ENCODE data around the gene TSC1.
"Not testable (repeated sequence)": the region's sequence is repeated elsewhere in the genome, so short reads cannot be mapped to it uniquely, and the experiment has no call there.

TSC1 gene

DNA sequence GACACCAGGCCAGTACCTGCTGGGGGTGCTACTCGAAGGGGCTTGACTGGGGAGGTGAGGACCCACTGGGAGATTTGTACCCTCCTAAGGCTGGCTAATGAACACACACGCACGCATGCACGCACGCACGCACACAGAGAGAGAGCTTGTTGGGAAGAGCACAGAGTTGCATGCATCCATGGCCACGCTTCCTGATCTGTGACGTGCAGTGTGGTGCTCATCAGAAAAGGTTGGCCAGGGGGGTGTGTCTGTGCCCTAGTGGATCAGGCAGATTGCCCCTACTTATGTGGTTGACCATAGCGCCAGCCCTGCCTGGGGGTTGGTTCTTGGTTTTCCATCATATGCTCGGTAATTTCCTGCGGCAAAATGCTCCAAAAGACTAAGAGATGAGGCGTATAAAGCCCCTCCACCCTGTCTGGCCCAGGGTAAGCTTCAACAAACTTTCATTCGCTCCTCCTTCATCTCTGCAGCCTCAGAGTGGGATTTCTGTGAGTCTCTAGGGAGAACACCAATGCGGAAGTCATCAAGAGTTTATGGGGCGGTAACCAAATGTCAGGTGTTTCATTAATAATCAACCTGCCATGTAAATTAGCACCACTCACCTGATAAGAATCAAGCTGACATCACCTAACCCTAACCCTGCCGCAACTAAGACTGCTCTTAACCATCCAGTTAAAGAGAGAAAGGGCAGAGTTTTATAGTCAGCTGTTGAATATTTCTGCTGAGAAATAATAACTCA is 26.1 kb upstream of the TSC1 start:
- H3K9ac ChIP-seq: no peak overlapping the region
- no peak overlapping the region for H3K27ac ChIP-seq
- no peaks in the 10 kb centered on the region for H3K27me3 ChIP-seq (ENCODE audit: control insufficient read depth, insufficient read depth, low read length)
- TF ChIP-seq, protein P1, sequence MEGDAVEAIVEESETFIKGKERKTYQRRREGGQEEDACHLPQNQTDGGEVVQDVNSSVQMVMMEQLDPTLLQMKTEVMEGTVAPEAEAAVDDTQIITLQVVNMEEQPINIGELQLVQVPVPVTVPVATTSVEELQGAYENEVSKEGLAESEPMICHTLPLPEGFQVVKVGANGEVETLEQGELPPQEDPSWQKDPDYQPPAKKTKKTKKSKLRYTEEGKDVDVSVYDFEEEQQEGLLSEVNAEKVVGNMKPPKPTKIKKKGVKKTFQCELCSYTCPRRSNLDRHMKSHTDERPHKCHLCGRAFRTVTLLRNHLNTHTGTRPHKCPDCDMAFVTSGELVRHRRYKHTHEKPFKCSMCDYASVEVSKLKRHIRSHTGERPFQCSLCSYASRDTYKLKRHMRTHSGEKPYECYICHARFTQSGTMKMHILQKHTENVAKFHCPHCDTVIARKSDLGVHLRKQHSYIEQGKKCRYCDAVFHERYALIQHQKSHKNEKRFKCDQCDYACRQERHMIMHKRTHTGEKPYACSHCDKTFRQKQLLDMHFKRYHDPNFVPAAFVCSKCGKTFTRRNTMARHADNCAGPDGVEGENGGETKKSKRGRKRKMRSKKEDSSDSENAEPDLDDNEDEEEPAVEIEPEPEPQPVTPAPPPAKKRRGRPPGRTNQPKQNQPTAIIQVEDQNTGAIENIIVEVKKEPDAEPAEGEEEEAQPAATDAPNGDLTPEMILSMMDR (IDR thresholded peaks at IDR 0.05): no peak
- H3K9me3 ChIP-seq (ENCODE audit: control insufficient read depth, low read length): no peaks in the 10 kb centered on the region
- no peak overlapping the region for H3K4me2 ChIP-seq (ENCODE audit: low read length)
- no peak overlapping the region for H2AFZ ChIP-seq
- H3K79me2 ChIP-seq: no peaks in the 10 kb centered on the region
- H3K36me3 ChIP-seq (ENCODE audit: control insufficient read depth, insufficient read depth, low read length): no peaks in the 10 kb centered on the region
- H3K4me3 ChIP-seq (ENCODE audit: low read depth, low read length): no peak overlapping the region
- no peaks in the 10 kb centered on the region for H3K4me1 ChIP-seq

DNA sequence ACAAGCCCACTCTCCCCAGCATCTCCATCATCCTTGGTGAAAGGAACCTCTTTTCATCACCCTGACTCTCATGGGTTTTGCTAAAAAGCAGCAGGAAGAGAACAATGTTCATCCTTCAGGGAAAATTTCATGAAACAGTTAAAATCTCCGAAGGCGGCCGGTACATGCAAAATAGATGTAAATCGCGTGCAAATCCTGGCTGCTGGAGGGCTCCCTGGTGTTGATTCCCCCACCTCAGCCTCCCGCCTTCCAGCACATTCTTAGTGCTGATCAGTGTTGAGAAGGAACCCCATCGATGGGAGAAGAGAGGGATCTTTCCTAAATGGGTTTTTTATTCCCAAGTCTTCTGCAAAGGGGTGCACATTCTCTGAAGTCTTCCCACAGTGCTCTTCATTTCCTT is 25.4 kb upstream of the TSC1 start:
- no peak overlapping the region for H3K4me2 ChIP-seq (ENCODE audit: low read length)
- no peak overlapping the region for H3K4me3 ChIP-seq (ENCODE audit: low read depth, low read length)
- H3K36me3 ChIP-seq (ENCODE audit: control insufficient read depth, insufficient read depth, low read length): no peaks in the 10 kb centered on the region
- TF ChIP-seq, protein P1 (IDR thresholded peaks at IDR 0.05): no peak
- no peak overlapping the region for H3K9ac ChIP-seq
- no peak overlapping the region for H3K27ac ChIP-seq
- H3K27me3 ChIP-seq (ENCODE audit: control insufficient read depth, insufficient read depth, low read length): no peaks in the 10 kb centered on the region
- H3K79me2 ChIP-seq: no peaks in the 10 kb centered on the region
- H3K4me1 ChIP-seq: no peaks in the 10 kb centered on the region
- no peak overlapping the region for H2AFZ ChIP-seq
- H3K9me3 ChIP-seq (ENCODE audit: control insufficient read depth, low read length): no peaks in the 10 kb centered on the region

DNA sequence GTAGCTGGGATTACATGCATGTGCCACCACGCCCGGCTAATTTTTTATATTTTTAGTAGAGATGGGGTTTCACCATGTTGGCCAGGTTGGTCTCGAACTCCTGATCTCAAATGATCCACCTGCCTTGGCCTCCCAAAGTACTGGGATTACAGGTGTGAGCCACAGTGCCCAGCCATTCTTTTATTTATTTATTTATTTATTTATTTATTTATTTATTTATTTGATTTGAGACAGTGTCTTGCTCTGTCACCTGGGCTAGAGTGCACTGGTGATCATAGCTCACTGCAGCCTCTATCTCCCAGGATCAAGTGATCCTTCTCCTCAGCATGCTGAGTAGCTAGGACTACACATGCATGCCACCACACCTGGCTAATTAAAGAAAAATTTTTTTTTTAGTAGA is 23.5 kb upstream of the TSC1 start:
- H3K9me3 ChIP-seq (ENCODE audit: control insufficient read depth, low read length); H3K36me3 ChIP-seq (ENCODE audit: control insufficient read depth, insufficient read depth, low read length); H2AFZ ChIP-seq; H3K27ac ChIP-seq; H3K9ac ChIP-seq; H3K79me2 ChIP-seq; H3K4me1 ChIP-seq; H3K27me3 ChIP-seq (ENCODE audit: control insufficient read depth, insufficient read depth, low read length); H3K4me2 ChIP-seq (ENCODE audit: low read length); H3K4me3 ChIP-seq (ENCODE audit: low read depth, low read length): not testable (repeated sequence)

DNA sequence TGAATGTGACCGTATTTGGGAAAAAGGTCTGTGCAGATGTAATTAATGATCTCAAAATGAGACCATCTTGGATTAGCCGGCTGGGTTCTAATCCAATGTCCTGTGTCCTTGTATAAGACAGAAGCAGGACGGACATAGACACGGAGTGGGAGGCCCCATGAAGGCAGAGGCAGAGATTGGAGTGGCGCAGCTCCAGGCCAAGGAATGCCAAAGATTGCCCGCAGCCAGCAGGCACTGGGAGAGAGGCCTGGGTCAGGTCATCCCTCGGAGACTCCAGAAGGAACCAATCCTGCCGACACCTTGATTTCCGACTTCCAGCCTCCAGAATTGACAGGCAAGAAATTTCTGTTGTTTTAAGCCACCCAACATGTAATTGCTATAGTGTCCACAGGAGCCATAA is 21.1 kb upstream of the TSC1 start:
- Histone ChIP-seq H3K9ac (no peak overlapping the region), H3K27ac (no peak overlapping the region)
- TF ChIP-seq, protein P1 (IDR thresholded peaks at IDR 0.05): no peak

DNA sequence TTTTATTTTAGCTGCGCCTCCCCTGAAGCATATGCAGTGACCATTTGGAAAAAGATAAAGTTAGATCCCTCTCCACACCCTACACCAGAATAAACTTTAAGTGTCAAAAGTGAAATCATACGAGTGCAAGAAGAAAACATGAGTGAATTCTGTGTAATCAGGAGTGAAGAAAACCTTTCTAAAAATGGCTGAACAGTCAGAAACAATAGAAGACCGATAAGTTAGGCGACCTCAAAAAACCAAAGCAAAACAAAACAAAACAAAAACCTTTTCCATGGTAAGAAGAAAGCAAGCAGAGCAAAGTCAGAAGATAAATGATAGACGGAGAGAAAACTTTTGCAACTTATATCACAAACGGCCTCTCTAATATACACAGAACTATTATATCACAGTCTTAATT is 16.6 kb upstream of the TSC1 start:
- no peak overlapping the region for H2AFZ ChIP-seq
- no peaks in the 10 kb centered on the region for H3K4me1 ChIP-seq
- H3K9ac ChIP-seq: no peak overlapping the region
- H3K27ac ChIP-seq: no peak overlapping the region
- H3K79me2 ChIP-seq: no peaks in the 10 kb centered on the region
- no peak overlapping the region for H3K4me3 ChIP-seq (ENCODE audit: low read depth, low read length)
- H3K9me3 ChIP-seq (ENCODE audit: control insufficient read depth, low read length): no peaks in the 10 kb centered on the region
- H3K4me2 ChIP-seq (ENCODE audit: low read length): no peak overlapping the region
- TF ChIP-seq, protein P1 (IDR thresholded peaks at IDR 0.05): no peak
- H3K36me3 ChIP-seq (ENCODE audit: control insufficient read depth, insufficient read depth, low read length): no peaks in the 10 kb centered on the region
- H3K27me3 ChIP-seq (ENCODE audit: control insufficient read depth, insufficient read depth, low read length): no peaks in the 10 kb centered on the region

More for the DNA sequence above, 21.1 kb upstream of the TSC1 start:
- Histone ChIP-seq H3K79me2 (no peaks in the 10 kb centered on the region), H3K4me1 (no peaks in the 10 kb centered on the region), H3K27me3 (ENCODE audit: control insufficient read depth, insufficient read depth, low read length) (no peaks in the 10 kb centered on the region), H2AFZ (no peak overlapping the region), H3K36me3 (ENCODE audit: control insufficient read depth, insufficient read depth, low read length) (no peaks in the 10 kb centered on the region), H3K4me2 (ENCODE audit: low read length) (no peak overlapping the region), H3K4me3 (ENCODE audit: low read depth, low read length) (no peak overlapping the region), H3K9me3 (ENCODE audit: control insufficient read depth, low read length) (no peaks in the 10 kb centered on the region)

Data from parathyroid adenoma (tissue), 2 donors.